SU-DHL-6 (cell line): Measurements from ENCODE around the gene RAB3GAP1.

Experiments used
- H2AFZ ChIP-seq: fragments of 200-600 bp; sonication (generic); 2 replicates; pipeline ENCODE4 v1.6.1; 2014; ENCODE audit warnings: low read depth, mild to moderate bottlenecking, moderate library complexity, mixed read lengths, antibody characterized with exemption, low read length; ENCODE audit not compliant: severe bottlenecking
- H3F3A ChIP-seq: fragments of 200-600 bp; shearing (Covaris generic); 2 replicates; pipeline ENCODE4 v1.6.0; 2016; ENCODE audit warnings: antibody characterized with exemption, mild to moderate bottlenecking; ENCODE audit not compliant: insufficient read depth
- H3K27ac ChIP-seq: fragments of 200-600 bp; sonication (generic); 2 replicates; pipeline ENCODE4 v1.5.1; 2016; ENCODE audit warnings: low read depth, mild to moderate bottlenecking, low read length, moderate library complexity, mixed read lengths
- H3K27me3 ChIP-seq: fragments of 200-600 bp; sonication (generic), shearing (Covaris generic); 2 replicates; pipeline ENCODE4 v1.6.0; 2014; ENCODE audit warnings: mild to moderate bottlenecking, low read length
- H3K36me3 ChIP-seq: fragments of 200-600 bp; sonication (generic); 2 replicates; pipeline ENCODE4 v1.6.1; 2014; ENCODE audit warnings: mild to moderate bottlenecking, low read length, mixed read lengths
- H3K4me2 ChIP-seq: fragments of 300-600, 200-600 bp; shearing (Covaris generic), sonication (generic); 2 replicates; pipeline ENCODE4 v1.6.0; 2014; ENCODE audit warnings: low read length, low read depth, mild to moderate bottlenecking; ENCODE audit not compliant: poor library complexity, severe bottlenecking
- H3K4me3 ChIP-seq: fragments of 200-600 bp; sonication (generic); 2 replicates; pipeline ENCODE4 v1.5.1; 2014; ENCODE audit warnings: antibody characterized with exemption, low read length, mild to moderate bottlenecking, mixed read lengths; ENCODE audit not compliant: insufficient read depth, poor library complexity, severe bottlenecking
- H3K79me2 ChIP-seq: fragments of 200-600 bp; sonication (generic); 2 replicates; pipeline ENCODE4 v1.6.1; 2014; ENCODE audit warnings: mild to moderate bottlenecking, low read length, moderate library complexity; ENCODE audit not compliant: insufficient read depth
- H3K9ac ChIP-seq: fragments of 200-600 bp; sonication (generic); 2 replicates; pipeline ENCODE4 v1.7.0; 2014; ENCODE audit warnings: mild to moderate bottlenecking, low read length
- H3K9me2 ChIP-seq: fragments of 200-600 bp; sonication (generic); replicated peaks from 2 replicates; pipeline ENCODE4 v1.6.1; 2014; ENCODE audit warnings: low read length; ENCODE audit not compliant: insufficient read depth
- H3K9me3 ChIP-seq: fragments of 200-600 bp; sonication (generic); 2 replicates; pipeline ENCODE4 v1.6.1; 2014; ENCODE audit warnings: low read length, mixed read lengths; ENCODE audit not compliant: insufficient read depth
- H4K20me1 ChIP-seq: fragments of 200-600 bp; sonication (generic); 2 replicates; pipeline ENCODE4 v1.6.1; 2014; ENCODE audit warnings: low read depth, mild to moderate bottlenecking, antibody characterized with exemption, low read length, moderate library complexity, mixed read lengths
- CTCF ChIP-seq: fragments of 200-600 bp; sonication (generic); IDR thresholded peaks from one replicate; pipeline ENCODE4 v1.5.1; 2017; ENCODE audit warnings: antibody characterized with exemption, mild to moderate bottlenecking, low read length, moderate library complexity; ENCODE audit not compliant: insufficient read depth, poor library complexity, severe bottlenecking
- EZH2phosphoT487 ChIP-seq: fragments of 200-600 bp; sonication (generic), shearing (Covaris generic); conservative IDR thresholded peaks from 2 replicates; pipeline ENCODE4 v1.6.1; 2018; ENCODE audit warnings: mild to moderate bottlenecking, antibody characterized with exemption, low read length, moderate library complexity, mixed read lengths

RAB3GAP1 gene

DNA sequence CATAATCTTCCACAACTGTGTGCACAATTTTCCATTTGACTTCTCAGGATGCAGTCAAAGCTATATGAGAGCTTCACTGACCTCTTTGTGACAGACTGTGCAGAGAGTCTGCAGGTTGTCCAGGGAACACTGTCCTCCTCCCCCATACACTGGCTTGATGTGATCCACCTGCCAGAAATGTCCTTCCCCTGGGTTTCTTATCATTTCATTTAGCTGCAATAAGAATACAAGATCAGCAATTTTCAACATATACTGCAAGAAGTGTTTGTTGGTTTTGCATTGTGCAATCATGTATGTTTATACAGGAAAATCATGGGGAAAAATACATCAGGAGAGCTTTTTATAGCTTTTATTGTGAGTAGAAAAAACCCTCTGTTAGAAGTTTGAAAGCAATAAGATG lies 150.7 kb downstream of the RAB3GAP1 start:
- TF ChIP-seq CTCF: no peak
- no peak for TF ChIP-seq EZH2phosphoT487
- no peaks in the 10 kb centered on the region for H3K9me3 ChIP-seq
- H2AFZ ChIP-seq: no peak overlapping the region
- H3F3A ChIP-seq: no peaks in the 10 kb centered on the region
- H3K9ac ChIP-seq: no peak overlapping the region
- no peak overlapping the region for H3K27ac ChIP-seq
- 0 out of 2 replicates have a peak, but pooled peaks cover 4% of the 10 kb centered on the region for H3K36me3 ChIP-seq
- no peaks in the 10 kb centered on the region for H3K79me2 ChIP-seq
- no peak overlapping the region for H3K4me3 ChIP-seq
- H3K27me3 ChIP-seq: no peaks in the 10 kb centered on the region
- no peak overlapping the region for H3K4me2 ChIP-seq
- no peaks in the 10 kb centered on the region for H4K20me1 ChIP-seq
- H3K9me2 ChIP-seq: no peaks in the 10 kb centered on the region

GRCh38 chr2:135203944-135204343 lies 151.9 kb downstream of the RAB3GAP1 start:
- no peaks in the 10 kb centered on the region for H3K27me3 ChIP-seq
- no peaks in the 10 kb centered on the region for H3F3A ChIP-seq

GRCh38 chr2:135208016-135208415 lies 155.9 kb downstream of the RAB3GAP1 start:
- no peaks in the 10 kb centered on the region for H3F3A ChIP-seq
- H3K9ac ChIP-seq: no peak overlapping the region
- H3K79me2 ChIP-seq: no peaks in the 10 kb centered on the region
- no peak overlapping the region for H3K4me2 ChIP-seq
- TF ChIP-seq EZH2phosphoT487: no peak
- TF ChIP-seq CTCF: no peak
- no peaks in the 10 kb centered on the region for H3K9me2 ChIP-seq
- H3K9me3 ChIP-seq: no peaks in the 10 kb centered on the region
- H3K36me3 ChIP-seq: 0 out of 2 replicates have a peak, but pooled peaks cover 4% of the 10 kb centered on the region
- no peak overlapping the region for H3K27ac ChIP-seq
- no peak overlapping the region for H2AFZ ChIP-seq
- no peaks in the 10 kb centered on the region for H3K27me3 ChIP-seq
- no peaks in the 10 kb centered on the region for H4K20me1 ChIP-seq
- no peak overlapping the region for H3K4me3 ChIP-seq

More at GRCh38 chr2:135203944-135204343, 151.9 kb downstream of the RAB3GAP1 start:
- TF ChIP-seq EZH2phosphoT487 (no peak), CTCF (no peak)
- Histone ChIP-seq H4K20me1 (no peaks in the 10 kb centered on the region), H3K36me3 (0 out of 2 replicates have a peak, but pooled peaks cover 4% of the 10 kb centered on the region), H3K4me2 (no peak overlapping the region), H3K9me2 (no peaks in the 10 kb centered on the region), H2AFZ (no peak overlapping the region), H3K79me2 (no peaks in the 10 kb centered on the region), H3K9ac (no peak overlapping the region), H3K9me3 (no peaks in the 10 kb centered on the region), H3K27ac (no peak overlapping the region), H3K4me3 (no peak overlapping the region)

DNA sequence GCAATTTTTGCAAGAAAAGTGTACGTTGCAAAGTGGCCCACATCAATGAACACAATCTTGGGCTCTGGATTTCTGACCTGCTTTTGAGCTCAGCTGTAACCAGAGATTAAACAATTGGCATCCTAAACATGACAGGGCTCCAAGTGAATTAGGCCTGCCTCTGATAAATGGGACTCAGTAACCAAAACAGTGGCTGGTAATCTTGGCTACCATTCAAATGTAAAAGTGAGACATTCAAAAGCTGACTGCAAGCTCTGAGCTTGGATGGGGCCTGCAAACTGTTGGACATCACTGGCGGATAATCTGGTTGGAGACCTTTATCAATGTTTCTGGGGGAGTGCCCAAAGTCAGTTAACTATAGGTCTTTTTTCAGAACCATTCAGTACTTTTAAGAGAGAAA lies 160.7 kb downstream of the RAB3GAP1 start:
- Histone ChIP-seq H3K36me3 (no peaks in the 10 kb centered on the region), H3K27ac (no peak overlapping the region), H2AFZ (no peak overlapping the region), H3K4me3 (no peak overlapping the region), H3K9ac (no peak overlapping the region), H4K20me1 (no peaks in the 10 kb centered on the region), H3K9me3 (no peaks in the 10 kb centered on the region), H3K4me2 (no peak overlapping the region), H3K9me2 (no peaks in the 10 kb centered on the region), H3K27me3 (no peaks in the 10 kb centered on the region), H3F3A (no peaks in the 10 kb centered on the region), H3K79me2 (no peaks in the 10 kb centered on the region)
- TF ChIP-seq EZH2phosphoT487 (no peak), CTCF (no peak)
